Left ventricle myocardium superior (tissue), 1 donor: Measurements from ENCODE around the gene SLC41A3. TPM values are rescaled to one million over a fixed set of nuclear protein-coding genes. Genes with fewer than 3 reads are reported as not detected.

Source experiments
- ATAC-seq: fragments of 200-7000 bp; cut with Tn5 transposase; one replicate; pipeline ENCODE4 v1.9.1; 2020; ENCODE audit warnings: mild to moderate bottlenecking, moderate library complexity
- DNase-seq: peaks from one replicate; pipeline ENCODE4 v3.0.0-alpha.2; 2020
- intact Hi-C: fragments of 100-400 bp; cut with micrococcal nuclease; formaldehyde crosslinking; loops from one replicate; pipeline ENCODE4 v1.11.0; 2022
- total RNA-seq: library from RNA; stranded (reverse); fragmentation: NEBNext Ultra II Directional; extraction: Animal tissue kit (Norgen Biotek cat#: 25700); gene quantifications from one replicate; pipeline ENCODE4 v1.2.1, GENCODE V29; 2021
- donor health status: DM: no; HTN: yes; CAD: no; lungs with severe emphysema.

The SLC41A3 gene
- total RNA-seq, 1 donor from 2014 or later: 35.4 TPM

- DNase-seq (no peak), ATAC-seq (no peak)
- intact Hi-C loops: no loop called here
Observed at GRCh38 chr3:126124148-126124868, 40.4 kb upstream of the SLC41A3 start.

GRCh38 chr3:126121632-126122031, 37.7 kb upstream of the SLC41A3 start:
- DNase-seq (no peak), ATAC-seq (no peak)
- intact Hi-C loops: no loop called here

- DNase-seq: no peak
- intact Hi-C loops: no loop called here
- ATAC-seq: no peak
Observed at GRCh38 chr3:126121074-126121473, 37.1 kb upstream of the SLC41A3 start.

GRCh38 chr3:126119976-126120375, 36.1 kb upstream of the SLC41A3 start:
- no peak for ATAC-seq
- DNase-seq: no peak
- intact Hi-C loops: no loop called here

- DNase-seq (no peak), ATAC-seq (no peak)
- intact Hi-C loops: no loop called here
Observed at GRCh38 chr3:126119008-126119675, 35.2 kb upstream of the SLC41A3 start.

GRCh38 chr3:126118591-126118990, 34.7 kb upstream of the SLC41A3 start:
- ATAC-seq: no peak
- DNase-seq: no peak
- intact Hi-C loops: no loop called here

GRCh38 chr3:126117786-126118185, 33.9 kb upstream of the SLC41A3 start:
- ATAC-seq (no peak), DNase-seq (no peak)
- intact Hi-C loops: no loop called here

- no peak for DNase-seq
- intact Hi-C loops: no loop called here
- no peak for ATAC-seq
Observed at GRCh38 chr3:126117212-126117611, 33.3 kb upstream of the SLC41A3 start.

- ATAC-seq (no peak), DNase-seq (no peak)
- intact Hi-C loops: no loop called here
Observed at GRCh38 chr3:126116526-126116925, 32.6 kb upstream of the SLC41A3 start.

GRCh38 chr3:126114443-126115386, 30.8 kb upstream of the SLC41A3 start:
- DNase-seq: no peak
- intact Hi-C loops: no loop called here
- no peak for ATAC-seq

- DNase-seq (no peak), ATAC-seq (peak; percentile 44)
- intact Hi-C loops: no loop called here
Observed at GRCh38 chr3:126113733-126114442, 30.0 kb upstream of the SLC41A3 start.

- intact Hi-C loops: no loop called here
- DNase-seq: no peak
- no peak for ATAC-seq
Observed at GRCh38 chr3:126113238-126113555, 29.3 kb upstream of the SLC41A3 start.

GRCh38 chr3:126112531-126113237, 28.8 kb upstream of the SLC41A3 start:
- ATAC-seq (no peak), DNase-seq (no peak)
- intact Hi-C loops: no loop called here

GRCh38 chr3:126111566-126112475, 27.9 kb upstream of the SLC41A3 start:
- DNase-seq (no peak), ATAC-seq (no peak)
- intact Hi-C loops: no loop called here

- ATAC-seq (no peak), DNase-seq (no peak)
- intact Hi-C loops: no loop called here
Observed at GRCh38 chr3:126111126-126111551, 27.2 kb upstream of the SLC41A3 start.

GRCh38 chr3:126110431-126111125, 26.7 kb upstream of the SLC41A3 start:
- ATAC-seq (no peak), DNase-seq (no peak)
- intact Hi-C loops: no loop called here

GRCh38 chr3:126109880-126110235, 25.9 kb upstream of the SLC41A3 start:
- intact Hi-C loops: no loop called here
- ATAC-seq (no peak), DNase-seq (no peak)
